Duodenal mucosa (tissue), 2 donors: ENCODE data around the gene ASXL1.
A peak's percentile ranks its signal among the peaks of the same experiment; 100 is the strongest.
"Not testable (repeated sequence)": the region's sequence is repeated elsewhere in the genome, so short reads cannot be mapped to it uniquely, and the experiment has no call there.

ENCODE experiments used
- H3K27ac ChIP-seq: one replicate; pipeline ENCODE4 v1.7.0; 2013; ENCODE audit warnings: low read depth, low read length
- H3K27me3 ChIP-seq, 2 donors: one replicate each; pipeline ENCODE4 v1.7.0; 2013; ENCODE audit warnings: low read length in 2 of 2, control low read depth in 1 of 2; ENCODE audit not compliant: insufficient read depth in 2 of 2, control insufficient read depth in 1 of 2
- H3K36me3 ChIP-seq, 2 donors: one replicate each; pipeline ENCODE4 v1.7.0; 2013; ENCODE audit warnings: low read length in 2 of 2, control low read depth in 1 of 2; ENCODE audit not compliant: insufficient read depth in 2 of 2, control insufficient read depth in 1 of 2
- H3K4me1 ChIP-seq, 2 donors: one replicate each; pipeline ENCODE4 v1.7.0; 2013; ENCODE audit warnings: low read length in 2 of 2, control low read depth in 1 of 2; ENCODE audit not compliant: insufficient read depth in 2 of 2, control insufficient read depth in 1 of 2
- H3K4me3 ChIP-seq, 2 donors: one replicate each; pipeline ENCODE4 v1.7.0; 2013; ENCODE audit warnings: low read length in 2 of 2, low read depth in 1 of 2
- H3K9ac ChIP-seq, 2 donors: one replicate each; pipeline ENCODE4 v1.7.0; 2013; ENCODE audit warnings: low read length in 2 of 2, low read depth in 1 of 2
- H3K9me3 ChIP-seq, 2 donors: one replicate each; pipeline ENCODE4 v1.7.0; 2013; ENCODE audit warnings: low read length in 2 of 2, control low read depth in 1 of 2; ENCODE audit not compliant: control insufficient read depth in 1 of 2

Gene ASXL1

DNA sequence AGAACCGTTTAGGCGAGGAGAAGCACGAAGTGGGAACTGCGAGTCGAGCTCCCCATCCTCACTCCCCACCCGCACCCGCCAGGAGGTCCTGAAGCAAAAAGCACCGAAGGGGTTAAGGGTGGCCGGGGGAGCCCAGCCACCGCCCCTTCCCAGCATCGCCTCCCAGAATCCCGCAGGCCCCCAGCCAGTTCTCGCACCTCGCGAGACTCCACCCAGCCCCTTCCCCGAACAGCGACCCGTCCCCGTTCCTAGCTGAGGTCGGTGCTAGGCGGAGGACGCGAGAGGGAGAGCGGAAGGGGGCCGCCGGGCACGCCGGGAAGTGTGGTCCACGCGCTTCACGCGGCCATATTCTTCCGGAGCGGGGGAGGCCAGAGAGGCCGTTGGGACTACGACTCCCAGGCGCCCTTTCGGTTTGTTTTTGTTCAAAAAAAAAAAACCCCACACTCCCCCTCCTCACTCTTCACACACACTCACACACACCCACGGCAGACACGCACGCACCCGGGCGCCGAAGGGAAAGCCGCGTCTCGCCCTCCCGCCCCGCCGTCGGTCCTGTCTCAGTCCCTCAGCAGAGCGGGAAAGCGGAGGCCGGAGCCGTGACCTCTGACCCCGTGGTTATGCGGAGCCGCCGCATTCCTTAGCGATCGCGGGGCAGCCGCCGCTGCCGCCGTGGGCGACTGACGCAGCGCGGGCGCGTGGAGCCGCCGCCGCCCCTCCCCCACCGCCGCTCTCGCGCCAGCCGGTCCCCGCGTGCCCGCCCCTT is at the start of gene ASXL1:
Gene ASXL1 (plus strand): TSS at position 463 of the 763 bp plus-strand sequence. CDS start 445 bp downstream, outside the sequence.
- H3K4me3 ChIP-seq, result peak within 1 kb of the TSS; percentile 90 to 91
- peak within 1 kb of the TSS; percentile 91 to 94 for H3K9ac ChIP-seq
- H3K4me1 ChIP-seq, result peaks cover 17 to 24% of the 10 kb centered on the region in 2 donors

GRCh38 chr20:32312718-32313424 is 45.3 kb upstream of the ASXL1 start:
- Histone ChIP-seq H3K36me3 (peaks cover 22 to 39% of the 10 kb centered on the region in 2 donors), H3K4me3 (no peak overlapping the region), H3K27me3 (no peaks in the 10 kb centered on the region), H3K4me1 (peaks cover 0 to 3% of the 10 kb centered on the region in 2 donors), H3K27ac (no peak overlapping the region), H3K9me3 (no peaks in the 10 kb centered on the region), H3K9ac (no peak overlapping the region)

More for the DNA sequence above, at the start of gene ASXL1:
- H3K27me3 ChIP-seq, result no peaks in the 10 kb centered on the region
- H3K27ac ChIP-seq, result peak within 1 kb of the TSS; percentile 96
- no peaks in the 10 kb centered on the region for H3K9me3 ChIP-seq
- H3K36me3 ChIP-seq, result no peaks in the 10 kb centered on the region

- Histone ChIP-seq H3K27ac (no peak overlapping the region), H3K4me3 (no peak overlapping the region), H3K9me3 (no peaks in the 10 kb centered on the region), H3K27me3 (no peaks in the 10 kb centered on the region), H3K36me3 (peaks cover 20 to 45% of the 10 kb centered on the region in 2 donors), H3K4me1 (peaks cover 0 to 3% of the 10 kb centered on the region in 2 donors), H3K9ac (no peak overlapping the region)
These were observed 43.4 kb upstream of the ASXL1 start for GRCh38 chr20:32314768-32315167.

DNA sequence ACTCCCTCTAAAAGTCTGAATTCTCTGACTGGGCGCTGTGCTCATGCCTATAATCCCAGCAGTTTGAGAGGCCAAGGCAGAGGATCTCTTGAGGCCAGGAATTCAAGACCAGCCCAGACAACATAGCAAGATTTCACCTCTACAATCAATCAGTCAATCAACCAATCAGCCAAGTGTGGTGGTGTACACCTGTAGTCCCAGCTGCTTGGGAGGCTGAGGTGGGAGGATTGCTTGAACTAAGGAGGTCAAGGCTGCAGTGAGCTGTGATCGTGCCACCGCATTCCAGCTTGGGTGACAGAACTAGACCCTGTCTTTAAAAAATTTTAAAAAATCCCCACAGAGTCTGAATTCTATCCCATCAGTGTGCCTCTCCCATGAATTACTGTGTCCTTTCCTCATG is 42.7 kb upstream of the ASXL1 start:
- no peaks in the 10 kb centered on the region for H3K27me3 ChIP-seq
- no peak overlapping the region for H3K27ac ChIP-seq
- H3K36me3 ChIP-seq, result peaks cover 14 to 39% of the 10 kb centered on the region in 2 donors
- no peak overlapping the region for H3K4me3 ChIP-seq
- peaks cover 0 to 3% of the 10 kb centered on the region in 2 donors for H3K4me1 ChIP-seq
- H3K9me3 ChIP-seq, result no peaks in the 10 kb centered on the region
- H3K9ac ChIP-seq, result no peak overlapping the region

DNA sequence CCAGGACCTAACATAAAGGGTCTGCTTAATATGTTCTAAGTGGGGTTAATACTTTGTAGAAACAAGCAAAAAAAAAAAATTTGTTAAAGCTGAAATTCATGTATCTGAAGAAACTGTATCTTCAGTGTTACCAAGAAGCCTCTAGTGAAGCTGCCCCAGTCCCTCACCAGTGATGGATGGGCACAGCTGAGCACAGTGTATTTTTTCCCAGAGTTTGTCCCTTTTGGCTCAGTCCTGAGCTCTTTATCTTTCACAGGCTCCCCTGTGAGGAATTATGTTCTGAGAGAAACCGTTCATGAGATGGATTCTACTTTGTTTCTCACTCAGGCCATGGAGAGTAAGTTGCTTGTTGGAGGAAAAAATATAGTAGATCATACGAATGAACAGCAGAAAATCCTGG is 42.2 kb upstream of the ASXL1 start:
- peaks cover 0 to 3% of the 10 kb centered on the region in 2 donors for H3K4me1 ChIP-seq
- H3K36me3 ChIP-seq, result peaks cover 10 to 34% of the 10 kb centered on the region in 2 donors
- no peak overlapping the region for H3K27ac ChIP-seq
- no peaks in the 10 kb centered on the region for H3K27me3 ChIP-seq
- H3K9ac ChIP-seq, result no peak overlapping the region
- no peaks in the 10 kb centered on the region for H3K9me3 ChIP-seq
- H3K4me3 ChIP-seq, result no peak overlapping the region

DNA sequence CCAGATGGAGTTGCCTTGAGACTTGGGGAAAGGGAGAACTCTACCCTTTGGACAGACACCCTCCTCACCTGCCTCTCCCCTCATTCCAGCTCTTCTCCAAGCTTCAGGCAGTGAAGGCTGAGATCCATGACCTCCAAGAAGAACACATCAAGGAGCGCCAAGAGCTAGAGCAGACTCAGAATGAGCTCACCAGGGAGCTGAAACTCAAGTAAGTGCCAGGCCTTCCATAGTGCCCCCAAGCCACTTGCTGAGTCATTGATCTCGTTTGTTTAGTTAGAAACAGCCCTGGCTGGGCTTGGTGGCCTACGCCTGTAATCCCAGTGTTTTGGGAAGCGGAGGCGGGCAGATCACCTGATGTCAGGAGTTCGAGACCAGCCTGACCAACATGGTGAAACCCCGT is 41.5 kb upstream of the ASXL1 start:
- peaks cover 10 to 32% of the 10 kb centered on the region in 2 donors for H3K36me3 ChIP-seq
- no peak overlapping the region for H3K27ac ChIP-seq
- no peak overlapping the region for H3K4me3 ChIP-seq
- no peaks in the 10 kb centered on the region for H3K27me3 ChIP-seq
- H3K4me1 ChIP-seq, result peaks cover 0 to 3% of the 10 kb centered on the region in 2 donors
- H3K9ac ChIP-seq, result no peak overlapping the region
- H3K9me3 ChIP-seq, result no peaks in the 10 kb centered on the region

- no peak overlapping the region for H3K4me3 ChIP-seq
- no peak overlapping the region for H3K27ac ChIP-seq
- H3K9me3 ChIP-seq, result no peaks in the 10 kb centered on the region
- H3K9ac ChIP-seq, result no peak overlapping the region
- peaks cover 10 to 32% of the 10 kb centered on the region in 2 donors for H3K36me3 ChIP-seq
- no peaks in the 10 kb centered on the region for H3K27me3 ChIP-seq
- no peaks in the 10 kb centered on the region for H3K4me1 ChIP-seq
These were observed 39.0 kb upstream of the ASXL1 start for GRCh38 chr20:32319100-32319499.

- H3K27ac ChIP-seq, result no peak overlapping the region
- no peak overlapping the region for H3K9ac ChIP-seq
- no peaks in the 10 kb centered on the region for H3K9me3 ChIP-seq
- no peaks in the 10 kb centered on the region for H3K27me3 ChIP-seq
- peaks cover 10 to 27% of the 10 kb centered on the region in 2 donors for H3K36me3 ChIP-seq
- no peaks in the 10 kb centered on the region for H3K4me1 ChIP-seq
- no peak overlapping the region for H3K4me3 ChIP-seq
These were observed 37.8 kb upstream of the ASXL1 start for GRCh38 chr20:32320305-32320704.

DNA sequence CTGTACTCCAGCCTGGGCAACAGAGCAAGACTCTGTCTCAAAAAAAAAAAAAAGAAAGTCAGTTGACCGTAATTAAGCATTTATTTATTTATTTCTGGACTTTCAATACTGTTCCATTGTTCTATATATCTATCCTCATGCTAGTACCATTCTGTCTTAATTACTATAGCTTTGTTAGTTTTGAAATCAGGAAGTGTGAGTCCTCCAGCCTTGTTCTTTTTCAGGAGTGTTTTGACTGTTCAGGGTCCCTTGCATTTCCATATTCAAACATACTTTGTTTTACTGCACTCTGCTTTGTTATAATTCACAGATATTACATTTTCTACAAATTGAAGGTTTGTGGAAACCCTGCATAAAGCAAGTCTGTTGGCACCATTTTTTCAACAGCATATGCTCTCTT is 36.7 kb upstream of the ASXL1 start:
- Histone ChIP-seq H3K36me3 (peaks cover 0 to 23% of the 10 kb centered on the region in 2 donors), H3K27ac (no peak overlapping the region), H3K4me3 (no peak overlapping the region), H3K27me3 (no peaks in the 10 kb centered on the region), H3K9me3 (no peaks in the 10 kb centered on the region), H3K9ac (no peak overlapping the region), H3K4me1 (peaks cover 0 to 8% of the 10 kb centered on the region in 2 donors)

DNA sequence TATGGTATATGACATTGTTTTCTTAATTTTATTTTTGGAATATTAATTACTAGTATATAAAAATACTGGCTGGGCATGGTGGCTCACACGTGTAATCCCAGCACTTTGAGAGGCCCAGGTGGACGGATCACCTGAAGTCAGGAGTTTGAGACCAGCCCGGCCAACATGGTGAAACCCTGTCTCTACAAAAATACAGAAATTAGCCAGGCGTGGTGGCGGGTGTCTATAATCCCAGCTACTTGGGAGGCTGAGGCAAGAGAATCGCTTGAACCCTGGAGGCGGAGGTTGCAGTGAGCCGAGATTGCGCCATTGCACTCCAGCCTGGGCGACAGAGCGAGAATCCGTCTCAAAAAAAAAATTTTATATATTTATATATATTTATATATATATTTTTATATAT is 35.9 kb upstream of the ASXL1 start:
- not testable (repeated sequence) for H3K27me3 ChIP-seq, H3K9me3 ChIP-seq, H3K9ac ChIP-seq, H3K27ac ChIP-seq, H3K4me3 ChIP-seq, H3K4me1 ChIP-seq
- H3K36me3 ChIP-seq, result peaks cover 5 to 21% of the 10 kb centered on the region in 2 donors
